ENCODE results near the gene PDLIM4.

The PDLIM4 gene

DNA sequence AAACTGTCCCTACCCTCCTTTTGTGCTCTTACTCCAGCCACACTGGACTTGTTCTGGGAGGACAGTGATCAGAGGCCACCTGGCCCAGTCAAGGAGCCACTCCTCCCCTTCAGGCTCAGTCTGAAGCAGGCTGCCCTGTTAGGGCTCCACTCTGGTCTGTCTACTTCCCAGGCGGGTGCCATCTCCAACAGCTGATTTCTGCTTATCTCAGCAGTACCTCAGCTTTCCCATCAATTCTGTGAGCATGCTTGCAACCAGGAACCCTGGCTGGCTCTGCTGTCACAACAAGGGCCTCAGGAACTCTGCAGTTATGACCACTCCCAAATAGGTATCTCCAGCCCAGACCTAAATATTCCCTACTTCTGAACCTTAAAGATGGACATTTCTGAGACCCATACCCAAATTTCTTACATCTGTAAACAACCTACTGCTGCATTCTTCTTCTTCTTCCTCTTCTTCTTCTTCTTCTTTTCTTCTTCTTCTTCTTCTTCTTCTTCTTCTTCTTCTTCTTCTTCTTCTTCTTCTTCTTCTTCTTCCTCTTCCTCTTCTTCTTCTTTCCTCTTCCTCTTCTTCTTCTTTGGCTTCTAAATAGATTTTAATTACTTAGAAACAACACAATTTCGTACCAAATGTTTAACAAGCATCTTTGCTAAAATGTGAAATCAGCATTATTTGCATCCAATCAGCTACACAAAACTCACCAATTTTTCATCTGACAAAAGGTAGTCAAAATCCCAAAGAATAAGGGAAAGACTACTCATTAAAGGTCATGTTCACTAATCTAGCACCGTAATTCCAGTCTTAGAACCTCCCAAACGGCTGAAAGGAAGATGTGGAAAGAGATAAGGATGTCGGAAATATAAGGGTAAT is 23.1 kb downstream of the PDLIM4 start:
- in situ Hi-C loops (cut with HindIII; ENCODE audit: low sequenced_read_pairs), result no loop called here

GRCh38 chr5:132281856-132282614 is 24.5 kb downstream of the PDLIM4 start:
- in situ Hi-C loops (cut with HindIII; ENCODE audit: low sequenced_read_pairs), result no loop called here

- in situ Hi-C loops (cut with HindIII; ENCODE audit: low sequenced_read_pairs), result no loop called here
Observed at GRCh38 chr5:132283423-132284043, 26.0 kb downstream of the PDLIM4 start.

DNA sequence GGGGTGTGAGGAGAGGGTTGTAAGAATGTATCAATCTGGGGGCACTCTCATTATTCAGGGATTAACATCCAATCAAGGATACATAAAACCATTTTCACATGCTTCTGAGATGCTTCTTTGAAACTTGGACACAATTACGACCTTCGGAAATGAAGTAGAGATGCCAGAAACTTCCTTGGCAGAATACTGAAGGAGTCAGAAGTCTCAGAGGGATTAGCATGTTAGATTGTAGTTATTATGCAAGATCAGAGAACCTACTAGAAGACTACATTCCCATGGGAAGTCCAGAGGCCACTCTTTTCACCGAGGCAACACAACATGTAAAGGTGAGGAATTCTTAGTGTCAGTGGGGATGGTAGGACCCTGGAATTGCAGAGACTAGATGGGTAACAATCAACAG is 31.6 kb downstream of the PDLIM4 start:
- in situ Hi-C loops (cut with HindIII; ENCODE audit: low sequenced_read_pairs), result no loop called here

- in situ Hi-C loops (cut with HindIII; ENCODE audit: low sequenced_read_pairs), result no loop called here
Observed at GRCh38 chr5:132291026-132291425, 33.5 kb downstream of the PDLIM4 start.

DNA sequence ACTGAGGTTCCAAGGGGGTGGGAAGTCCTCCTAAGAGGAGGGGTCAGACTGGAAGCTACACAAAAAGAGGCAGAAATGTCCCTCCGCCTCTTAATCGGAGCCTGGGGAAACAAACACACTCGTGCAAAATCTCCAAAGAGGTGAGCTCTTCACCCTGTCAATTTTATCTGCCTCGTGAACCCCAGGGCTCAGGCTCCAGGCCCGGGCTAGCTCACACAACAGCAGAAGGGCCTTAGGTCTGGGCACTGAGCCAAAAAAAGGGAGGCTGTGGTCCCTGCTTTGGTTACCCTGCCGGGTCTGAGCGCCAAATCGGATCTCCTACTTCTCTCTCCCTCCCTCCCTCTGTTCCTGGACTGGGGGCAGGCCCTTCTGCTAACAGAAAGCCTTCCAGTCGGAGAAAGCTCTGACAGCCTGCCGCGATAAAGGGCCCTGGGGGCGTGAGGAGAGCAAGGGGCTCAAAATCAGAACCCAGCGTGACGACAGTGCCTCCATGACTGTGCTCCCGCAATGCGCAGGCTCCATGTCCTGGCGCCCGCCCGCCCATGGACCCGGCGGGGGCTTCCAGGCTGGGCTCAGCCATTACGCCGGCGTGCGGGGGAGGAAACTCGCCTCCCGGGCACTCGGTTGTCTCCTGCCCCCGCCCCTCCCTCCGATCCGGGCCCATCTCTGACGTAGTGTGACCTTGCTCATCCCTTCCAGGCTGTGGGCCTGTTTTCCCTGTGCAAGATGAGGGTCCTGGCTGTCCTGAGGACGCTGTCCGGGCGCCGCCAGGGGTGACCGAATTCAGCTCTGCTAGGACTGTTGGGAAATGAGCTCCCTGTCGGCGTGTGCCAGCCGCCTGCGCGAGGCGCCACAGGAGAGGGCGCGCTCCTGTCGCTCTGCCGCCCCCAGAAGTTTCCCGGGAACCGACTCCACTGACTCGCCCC is 35.8 kb downstream of the PDLIM4 start:
- in situ Hi-C loops (cut with HindIII; ENCODE audit: low sequenced_read_pairs), result no loop called here

GRCh38 chr5:132293992-132294727 is 36.7 kb downstream of the PDLIM4 start, which contains the start of gene SLC22A4:
Gene SLC22A4 (plus strand): TSS chr5:132294394. CDS start chr5:132294617, 223 bp downstream.
- in situ Hi-C loops (cut with HindIII; ENCODE audit: low sequenced_read_pairs), result no loop called here

- in situ Hi-C loops (cut with HindIII; ENCODE audit: low sequenced_read_pairs), result no loop called here
Observed at GRCh38 chr5:132294728-132295504, 37.4 kb downstream of the PDLIM4 start.

- in situ Hi-C loops (cut with HindIII; ENCODE audit: low sequenced_read_pairs), result no loop called here
Observed at GRCh38 chr5:132295505-132296411, 38.3 kb downstream of the PDLIM4 start.

- in situ Hi-C loops (cut with HindIII; ENCODE audit: low sequenced_read_pairs), result no loop called here
Observed at GRCh38 chr5:132296412-132297016, 39.0 kb downstream of the PDLIM4 start.

DNA sequence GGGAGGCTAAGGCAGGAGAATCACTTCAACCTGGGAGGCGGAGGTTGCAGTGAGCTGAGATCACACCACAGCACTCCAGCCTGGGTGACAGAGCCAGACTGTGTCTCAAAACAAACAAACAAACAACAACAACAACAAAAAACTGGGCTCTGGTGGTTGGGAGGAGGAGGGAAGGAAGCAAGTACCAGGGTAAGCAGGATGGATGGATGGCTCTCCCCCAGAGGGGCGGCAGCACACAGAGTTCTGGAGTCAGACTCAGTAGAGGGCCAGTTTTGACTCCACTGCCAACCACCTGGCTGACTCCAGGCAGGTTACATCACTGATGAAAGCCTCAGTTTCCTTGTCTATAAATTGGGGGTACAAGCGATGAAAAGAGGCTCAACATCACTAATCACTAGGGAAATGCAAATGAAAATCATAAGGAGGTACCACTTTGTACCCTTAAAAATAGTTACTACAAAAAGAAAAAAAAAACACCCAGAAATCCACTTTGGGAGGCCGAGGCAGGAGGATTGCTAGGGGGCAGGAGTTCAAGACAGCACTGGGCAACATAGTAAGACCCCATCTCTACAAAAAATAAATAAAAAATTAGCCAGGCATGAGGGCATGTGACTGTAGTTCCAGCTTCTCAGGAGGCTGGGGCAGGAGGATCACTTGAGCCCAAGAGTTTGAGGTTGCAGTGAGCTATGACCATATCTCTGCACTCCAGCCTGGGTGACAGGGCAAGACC is 39.9 kb downstream of the PDLIM4 start:
- in situ Hi-C loops (cut with HindIII; ENCODE audit: low sequenced_read_pairs), result no loop called here

DNA sequence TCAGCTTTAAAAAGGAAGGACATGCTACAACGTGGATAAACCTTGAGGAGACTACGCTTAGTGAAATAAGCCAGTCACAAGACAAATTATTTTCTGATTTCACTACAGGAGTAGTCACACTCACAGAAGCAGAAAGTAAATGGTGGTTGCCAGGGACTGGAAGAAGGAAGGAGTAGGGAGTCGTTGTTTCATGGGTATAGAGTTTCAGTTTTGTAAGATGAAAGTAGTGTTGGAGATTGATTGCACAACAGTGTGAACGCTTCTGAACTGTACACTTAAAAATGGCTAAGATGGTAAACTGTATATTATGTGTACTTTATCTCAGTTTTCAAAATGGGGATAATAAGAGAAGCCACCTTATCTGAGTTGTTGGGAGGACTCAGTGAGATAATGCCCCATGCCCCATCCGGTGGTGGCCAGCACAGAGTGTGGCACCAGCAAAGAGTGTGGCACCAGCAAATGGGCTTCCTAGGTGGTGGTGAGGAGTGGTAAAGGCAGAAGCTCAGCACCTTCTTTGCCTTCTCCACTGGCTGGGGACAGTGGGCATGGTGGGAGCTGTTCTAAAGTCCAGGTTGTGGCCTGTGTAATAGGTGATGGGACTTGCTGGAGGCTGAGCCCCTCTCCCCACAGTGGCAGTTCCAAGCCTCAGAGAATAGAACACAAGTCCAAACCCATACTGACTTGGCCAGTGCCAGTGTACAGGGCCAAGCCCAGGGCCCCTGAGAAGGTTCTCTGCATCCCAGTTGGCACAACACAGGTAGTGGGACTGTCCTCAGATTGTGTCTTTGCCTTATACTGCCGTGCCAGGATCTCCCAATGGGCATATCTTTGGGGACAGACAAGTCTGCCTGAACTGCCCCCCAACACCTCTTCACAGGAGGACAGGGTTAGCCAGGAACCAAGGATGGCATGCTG is 41.1 kb downstream of the PDLIM4 start:
- in situ Hi-C loops (cut with HindIII; ENCODE audit: low sequenced_read_pairs), result no loop called here

DNA sequence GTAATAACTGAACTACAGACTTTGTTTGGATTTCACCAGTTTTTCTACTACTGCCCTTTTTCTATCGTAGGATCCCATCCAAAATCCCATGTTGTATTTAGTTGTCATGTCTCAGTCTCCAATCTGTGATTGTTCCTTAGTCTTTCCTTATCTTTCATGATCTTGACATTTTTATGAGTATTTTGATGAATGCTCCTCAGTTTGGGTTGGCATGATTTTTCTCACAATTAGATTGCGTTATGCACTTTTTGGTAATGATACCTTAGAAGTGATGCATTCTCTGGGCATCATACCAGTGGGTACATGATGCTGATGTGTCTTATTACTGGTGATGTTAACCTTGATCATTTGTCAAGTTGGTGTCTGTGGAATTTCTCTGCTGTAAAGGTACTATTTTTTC is 42.4 kb downstream of the PDLIM4 start:
- in situ Hi-C loops (cut with HindIII; ENCODE audit: low sequenced_read_pairs), result no loop called here

- in situ Hi-C loops (cut with HindIII; ENCODE audit: low sequenced_read_pairs), result no loop called here
Observed at GRCh38 chr5:132300577-132301343, 43.3 kb downstream of the PDLIM4 start.

Data from DLD1 (cell line).